Karpas-422 (cell line): ENCODE data around the gene NFIX. TPM values are rescaled to one million over a fixed set of nuclear protein-coding genes. Genes with fewer than 3 reads are reported as not detected.

Experiments used
- DNase-seq: peaks from one replicate; pipeline ENCODE4 v3.0.0-alpha.2; 2015
- H2AFZ ChIP-seq: fragments of 200-600 bp; sonication (generic); 2 replicates; pipeline ENCODE4 v1.6.1; 2014; ENCODE audit warnings: antibody characterized with exemption, low read length, mixed read lengths
- H3K27ac ChIP-seq: fragments of 200-600 bp; sonication (generic); 2 replicates; pipeline ENCODE4 v1.5.1; 2014; ENCODE audit warnings: mild to moderate bottlenecking, low read length, moderate library complexity
- H3K27me3 ChIP-seq: fragments of 200-600 bp; sonication (generic); 2 replicates; pipeline ENCODE4 v1.6.1; 2014; ENCODE audit warnings: low read length, mixed read lengths
- H3K36me3 ChIP-seq: fragments of 200-600 bp; sonication (generic); 2 replicates; pipeline ENCODE4 v1.6.1; 2014; ENCODE audit warnings: low read length, mixed read lengths; ENCODE audit not compliant: insufficient read depth
- H3K4me1 ChIP-seq: fragments of 200-600 bp; sonication (generic); 2 replicates; pipeline ENCODE4 v1.6.1; 2014; ENCODE audit warnings: mild to moderate bottlenecking, low read length, mixed read lengths
- H3K4me2 ChIP-seq: fragments of 200-600 bp; sonication (generic); 2 replicates; pipeline ENCODE4 v1.6.1; 2014; ENCODE audit warnings: low read length, low read depth, mild to moderate bottlenecking; ENCODE audit not compliant: poor library complexity, severe bottlenecking
- H3K4me3 ChIP-seq: fragments of 200-600 bp; sonication (generic); 2 replicates; pipeline ENCODE4 v1.5.1; 2014; ENCODE audit warnings: mild to moderate bottlenecking, antibody characterized with exemption, low read length, mixed read lengths
- H3K79me2 ChIP-seq: fragments of 200-600 bp; sonication (generic); 2 replicates; pipeline ENCODE4 v1.6.1; 2014; ENCODE audit warnings: mild to moderate bottlenecking, low read length, mixed read lengths
- H3K9ac ChIP-seq: fragments of 200-600 bp; sonication (generic); 2 replicates; pipeline ENCODE4 v1.6.0; 2014; ENCODE audit warnings: low read length
- H3K9me2 ChIP-seq: fragments of 200-600 bp; sonication (generic), shearing (Covaris generic); replicated peaks from 2 replicates; pipeline ENCODE4 v1.6.0; 2014; ENCODE audit warnings: mild to moderate bottlenecking, low read length, moderate library complexity; ENCODE audit not compliant: insufficient read depth
- H3K9me3 ChIP-seq: fragments of 300-700, 200-600 bp; sonication (generic); 2 replicates; pipeline ENCODE4 v1.6.1; 2014; ENCODE audit warnings: low read length, mixed read lengths
- H4K20me1 ChIP-seq: fragments of 200-600 bp; sonication (generic); 2 replicates; pipeline ENCODE4 v1.6.1; 2014; ENCODE audit warnings: mild to moderate bottlenecking, antibody characterized with exemption, low read length, low read depth; ENCODE audit not compliant: insufficient read depth
- total RNA-seq: library from RNA; depleted of rRNA; stranded (reverse); fragments of >200 nt; shearing (Covaris generic); gene quantifications from 2 replicates; pipeline ENCODE4 v1.2.3, GENCODE V29; 2014; ENCODE audit warnings: low replicate concordance

NFIX gene
- total RNA-seq, 1 experiment from 2014 or later, result 0.04 TPM

DNA sequence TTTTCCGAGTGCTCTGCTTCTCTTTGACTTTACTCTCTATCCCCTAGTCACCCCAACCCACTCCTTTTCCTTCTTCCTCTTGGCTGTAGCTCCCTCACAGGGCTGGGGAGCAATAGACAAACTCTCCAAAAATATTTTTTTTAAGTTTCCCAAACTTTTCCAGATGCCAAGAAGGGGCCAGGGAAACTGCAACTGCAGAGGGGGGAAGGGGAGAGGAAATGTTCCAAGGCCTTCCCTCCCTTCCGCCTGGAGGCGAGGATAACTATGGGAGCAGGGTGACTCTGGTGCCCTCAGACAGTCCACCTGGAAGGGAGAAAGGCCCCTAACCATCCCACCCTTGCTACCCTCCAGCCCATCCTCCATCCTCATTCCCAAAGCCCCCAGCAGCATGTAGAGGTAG, 58.0 kb downstream of the NFIX start:
- Histone ChIP-seq H3K9me3 (no peaks in the 10 kb centered on the region), H3K4me1 (no peaks in the 10 kb centered on the region; the same call in 1 of the 2 replicates), H3K4me3 (no peak overlapping the region), H2AFZ (no peak overlapping the region), H3K9me2 (no peaks in the 10 kb centered on the region), H3K4me2 (no peak overlapping the region), H4K20me1 (no peaks in the 10 kb centered on the region), H3K27me3 (no peaks in the 10 kb centered on the region), H3K36me3 (no peaks in the 10 kb centered on the region), H3K27ac (no peak overlapping the region), H3K79me2 (no peaks in the 10 kb centered on the region), H3K9ac (no peak overlapping the region)
- DNase-seq, result no peak

DNA sequence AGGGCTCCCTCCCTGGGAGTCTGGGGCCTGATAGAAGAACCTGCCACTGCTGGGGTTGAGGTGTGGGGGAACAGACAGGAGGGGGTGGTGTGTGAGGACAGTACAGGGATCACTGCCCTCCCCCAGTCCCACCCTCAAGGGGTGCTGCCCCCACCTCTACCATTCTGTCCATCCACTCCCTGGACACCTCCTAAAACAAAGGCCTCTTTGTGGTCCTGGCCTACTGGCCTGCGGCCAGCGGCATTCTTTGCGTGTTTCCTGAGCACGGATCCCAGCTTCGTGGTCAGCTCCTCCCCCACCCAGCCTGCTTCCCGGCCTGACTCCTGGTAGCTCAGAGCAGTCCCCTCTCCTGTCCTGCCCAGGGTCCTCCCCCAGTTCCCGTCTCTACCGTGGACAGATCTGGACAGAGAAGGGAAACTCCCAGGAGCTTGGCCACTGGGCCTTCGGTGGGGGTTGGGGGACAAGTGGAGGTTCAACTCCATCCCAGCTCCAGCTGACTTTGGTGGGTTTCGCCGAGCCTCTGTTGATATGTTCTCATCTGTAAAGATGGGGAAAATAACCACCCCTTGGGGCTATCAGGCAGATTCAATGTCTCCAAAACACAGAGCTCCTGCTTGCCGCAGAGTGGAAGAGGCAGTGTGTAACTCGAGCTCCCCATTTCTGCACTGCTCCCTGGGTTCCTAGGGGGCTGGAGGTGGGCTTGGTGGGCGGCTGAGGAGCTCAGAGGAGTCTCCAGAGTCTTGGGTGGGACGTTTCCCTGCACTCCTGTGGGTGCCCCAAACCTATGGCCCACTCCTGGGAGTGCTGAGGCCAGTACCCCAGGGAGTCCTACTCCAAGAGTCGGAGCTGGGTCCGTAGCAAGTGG, 58.7 kb downstream of the NFIX start:
- no peak overlapping the region for H2AFZ ChIP-seq
- H3K9me3 ChIP-seq, result no peaks in the 10 kb centered on the region
- no peak overlapping the region for H3K4me2 ChIP-seq
- no peaks in the 10 kb centered on the region for H3K9me2 ChIP-seq
- no peaks in the 10 kb centered on the region; the same call in 1 of the 2 replicates for H3K4me1 ChIP-seq
- no peak overlapping the region for H3K27ac ChIP-seq
- H3K79me2 ChIP-seq, result no peaks in the 10 kb centered on the region
- H3K4me3 ChIP-seq, result no peak overlapping the region
- no peaks in the 10 kb centered on the region for H3K27me3 ChIP-seq
- H3K36me3 ChIP-seq, result no peaks in the 10 kb centered on the region
- no peaks in the 10 kb centered on the region for H4K20me1 ChIP-seq
- H3K9ac ChIP-seq, result no peak overlapping the region
- DNase-seq, result no peak

GRCh38 chr19:13054626-13055212, 59.4 kb downstream of the NFIX start:
- Histone ChIP-seq H3K27me3 (no peaks in the 10 kb centered on the region), H3K9me3 (no peaks in the 10 kb centered on the region), H3K36me3 (no peaks in the 10 kb centered on the region), H3K9me2 (no peaks in the 10 kb centered on the region), H3K4me1 (no peaks in the 10 kb centered on the region; the same call in 1 of the 2 replicates), H4K20me1 (no peaks in the 10 kb centered on the region), H3K4me3 (no peak overlapping the region), H3K4me2 (no peak overlapping the region), H2AFZ (no peak overlapping the region), H3K27ac (no peak overlapping the region), H3K79me2 (no peaks in the 10 kb centered on the region), H3K9ac (no peak overlapping the region)
- no peak for DNase-seq

- no peak overlapping the region for H3K4me3 ChIP-seq
- no peak overlapping the region for H3K9ac ChIP-seq
- H3K9me3 ChIP-seq, result no peaks in the 10 kb centered on the region
- H3K4me2 ChIP-seq, result no peak overlapping the region
- no peaks in the 10 kb centered on the region for H4K20me1 ChIP-seq
- no peak overlapping the region for H2AFZ ChIP-seq
- no peaks in the 10 kb centered on the region for H3K9me2 ChIP-seq
- H3K79me2 ChIP-seq, result no peaks in the 10 kb centered on the region
- no peak overlapping the region for H3K27ac ChIP-seq
- DNase-seq, result no peak
- H3K27me3 ChIP-seq, result no peaks in the 10 kb centered on the region
- no peaks in the 10 kb centered on the region for H3K36me3 ChIP-seq
- no peaks in the 10 kb centered on the region; the same call in 1 of the 2 replicates for H3K4me1 ChIP-seq
Measured at GRCh38 chr19:13055213-13056051, 60.2 kb downstream of the NFIX start.

- Histone ChIP-seq H3K4me1 (peaks cover 3% of the 10 kb centered on the region), H4K20me1 (no peaks in the 10 kb centered on the region), H3K27ac (no peak overlapping the region), H3K9me3 (no peaks in the 10 kb centered on the region), H2AFZ (no peak overlapping the region), H3K27me3 (no peaks in the 10 kb centered on the region), H3K9ac (no peak overlapping the region), H3K36me3 (no peaks in the 10 kb centered on the region), H3K4me2 (no peak overlapping the region), H3K9me2 (no peaks in the 10 kb centered on the region), H3K79me2 (no peaks in the 10 kb centered on the region), H3K4me3 (no peak overlapping the region)
- no peak for DNase-seq
Measured at GRCh38 chr19:13056052-13056660, 60.9 kb downstream of the NFIX start.

DNA sequence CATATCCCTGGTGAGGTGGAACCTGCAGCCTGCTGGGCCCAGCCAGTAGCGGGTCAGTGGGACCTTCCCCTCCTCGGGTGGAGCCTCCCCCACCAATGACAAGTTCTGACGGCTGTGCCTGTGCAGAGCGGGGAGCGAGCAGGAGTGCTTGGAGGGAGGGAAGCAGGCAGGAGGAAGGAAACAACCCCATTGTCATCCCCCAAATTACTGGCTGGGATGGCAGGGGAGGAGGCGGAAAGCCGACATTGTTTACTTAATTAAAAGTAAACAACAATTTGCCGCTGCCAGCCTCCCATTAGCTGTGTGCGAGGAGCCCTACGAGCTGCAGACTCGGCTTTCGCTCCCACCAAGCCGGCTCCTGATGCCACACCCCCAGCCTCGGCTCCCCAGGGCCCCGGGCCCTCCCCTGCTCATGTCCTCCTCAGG, 61.9 kb downstream of the NFIX start:
- Histone ChIP-seq H3K9me3 (no peaks in the 10 kb centered on the region), H3K36me3 (no peaks in the 10 kb centered on the region), H3K4me1 (peaks cover 6% of the 10 kb centered on the region), H3K4me3 (no peak overlapping the region), H3K27me3 (no peaks in the 10 kb centered on the region), H3K79me2 (no peaks in the 10 kb centered on the region), H2AFZ (no peak overlapping the region), H3K9ac (no peak overlapping the region), H3K9me2 (no peaks in the 10 kb centered on the region), H4K20me1 (no peaks in the 10 kb centered on the region), H3K4me2 (no peak overlapping the region), H3K27ac (no peak overlapping the region)
- no peak for DNase-seq

DNA sequence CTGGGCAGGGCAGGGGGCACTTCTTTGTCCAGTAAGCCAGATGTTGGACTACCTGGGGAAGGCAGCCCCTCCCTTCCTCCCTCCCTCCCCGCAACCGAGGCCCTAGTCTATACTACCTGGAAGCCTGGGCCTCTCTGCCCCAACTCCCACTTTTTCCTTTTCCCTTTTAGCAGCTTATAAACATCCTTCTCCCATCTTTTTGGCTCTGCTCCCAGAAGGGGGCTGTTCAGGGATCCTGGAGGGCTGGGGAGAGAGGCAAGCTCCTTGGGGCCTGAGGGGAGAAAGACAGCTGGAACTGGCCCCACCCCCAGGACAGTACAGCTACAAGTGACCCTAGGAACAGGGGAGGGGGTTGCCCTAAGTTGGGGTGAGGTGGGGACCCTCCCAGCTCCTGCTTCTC, 62.5 kb downstream of the NFIX start:
- Histone ChIP-seq H3K79me2 (no peaks in the 10 kb centered on the region), H3K4me1 (peaks cover 6% of the 10 kb centered on the region), H3K27me3 (no peaks in the 10 kb centered on the region), H3K4me3 (no peak overlapping the region), H3K4me2 (no peak overlapping the region), H3K27ac (no peak overlapping the region), H3K9me2 (no peaks in the 10 kb centered on the region), H3K36me3 (no peaks in the 10 kb centered on the region), H2AFZ (no peak overlapping the region), H3K9me3 (no peaks in the 10 kb centered on the region), H4K20me1 (no peaks in the 10 kb centered on the region), H3K9ac (no peak overlapping the region)
- DNase-seq, result no peak
